ENCODE measurements around the gene MORC1.

DNA sequence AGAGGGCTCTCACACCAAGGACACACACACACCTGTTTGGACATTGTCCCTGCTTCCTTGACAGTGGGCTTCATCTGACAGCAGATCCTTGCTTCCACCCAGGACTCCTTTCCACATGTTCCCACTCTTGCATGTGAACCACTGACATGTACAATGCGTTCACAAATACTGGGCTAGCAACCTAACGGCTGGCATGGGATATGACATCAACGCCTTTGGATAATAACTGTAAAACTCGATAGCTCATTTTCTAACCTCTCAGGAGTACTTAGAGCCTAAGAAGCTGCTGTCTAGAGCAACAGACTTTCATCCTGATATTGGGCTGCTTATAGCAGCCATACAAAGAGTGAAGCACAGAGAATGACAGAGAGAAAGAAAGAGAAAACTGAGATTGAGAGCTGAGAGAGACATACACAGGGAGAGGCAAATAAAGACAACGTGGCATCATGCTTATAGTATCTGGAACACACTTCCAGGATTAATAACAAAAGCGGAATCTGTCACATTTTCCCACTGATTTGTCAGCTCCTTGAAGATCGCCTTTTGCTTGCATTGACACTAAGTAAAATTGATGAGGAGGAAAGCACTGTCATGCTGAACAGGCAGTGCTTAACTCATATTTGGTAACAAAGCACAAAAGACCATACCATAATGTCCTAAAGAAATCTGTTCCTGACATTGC is 166.0 kb downstream of the MORC1 start:
- TF ChIP-seq, protein P1, sequence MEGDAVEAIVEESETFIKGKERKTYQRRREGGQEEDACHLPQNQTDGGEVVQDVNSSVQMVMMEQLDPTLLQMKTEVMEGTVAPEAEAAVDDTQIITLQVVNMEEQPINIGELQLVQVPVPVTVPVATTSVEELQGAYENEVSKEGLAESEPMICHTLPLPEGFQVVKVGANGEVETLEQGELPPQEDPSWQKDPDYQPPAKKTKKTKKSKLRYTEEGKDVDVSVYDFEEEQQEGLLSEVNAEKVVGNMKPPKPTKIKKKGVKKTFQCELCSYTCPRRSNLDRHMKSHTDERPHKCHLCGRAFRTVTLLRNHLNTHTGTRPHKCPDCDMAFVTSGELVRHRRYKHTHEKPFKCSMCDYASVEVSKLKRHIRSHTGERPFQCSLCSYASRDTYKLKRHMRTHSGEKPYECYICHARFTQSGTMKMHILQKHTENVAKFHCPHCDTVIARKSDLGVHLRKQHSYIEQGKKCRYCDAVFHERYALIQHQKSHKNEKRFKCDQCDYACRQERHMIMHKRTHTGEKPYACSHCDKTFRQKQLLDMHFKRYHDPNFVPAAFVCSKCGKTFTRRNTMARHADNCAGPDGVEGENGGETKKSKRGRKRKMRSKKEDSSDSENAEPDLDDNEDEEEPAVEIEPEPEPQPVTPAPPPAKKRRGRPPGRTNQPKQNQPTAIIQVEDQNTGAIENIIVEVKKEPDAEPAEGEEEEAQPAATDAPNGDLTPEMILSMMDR (conservative IDR thresholded peaks at IDR 0.05 in 1 of 2, IDR thresholded peaks at IDR 0.05 in 1 of 2; ENCODE audit: extremely low read depth in 1 of 2, insufficient read depth in 1 of 2, low read depth in 1 of 2, low read length in 2 of 2) = no peak
- TF ChIP-seq EZH2 (IDR thresholded peaks at IDR 0.05; ENCODE audit: borderline replicate concordance, low read length) = no peak
